LNCaP clone FGC (cell line): ENCODE results near the gene PARVA.

ENCODE experiments used
- DNase-seq: peaks from one replicate; pipeline ENCODE4 v3.0.0-alpha.2; 2011; ENCODE audit warnings: low read depth
- H3K4me3 ChIP-seq: 2 replicates; pipeline ENCODE4 v1.5.1; 2011; ENCODE audit warnings: mild to moderate bottlenecking, low read depth, low read length, control low read depth
- TF ChIP-seq, protein P1 (sequence below): IDR thresholded peaks from 2 replicates; pipeline ENCODE4 v1.5.1; 2012; ENCODE audit warnings: mild to moderate bottlenecking; ENCODE audit not compliant: control insufficient read depth, insufficient read depth; ENCODE audit errors: extremely low read depth

PARVA gene

DNA sequence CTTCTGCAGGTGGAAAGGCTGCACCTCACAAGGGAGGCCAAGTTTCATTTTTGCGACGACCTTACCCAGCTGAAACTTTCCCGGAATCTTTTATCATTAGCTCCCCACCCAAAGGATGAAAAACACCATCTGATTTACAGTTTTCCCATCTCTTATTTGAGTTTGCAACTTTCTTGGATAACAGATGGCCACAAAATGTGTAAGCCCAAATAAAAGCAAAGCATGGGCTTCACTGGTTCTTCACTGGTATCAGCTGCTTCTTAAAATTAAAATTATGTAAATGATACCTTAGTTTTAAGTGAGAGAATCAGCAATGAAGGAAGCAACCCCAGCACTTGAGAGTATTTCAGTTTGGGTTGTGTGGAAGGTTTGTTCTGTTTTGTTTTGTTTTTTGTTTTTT, 55.8 kb downstream of the PARVA start:
- no peak for DNase-seq
- TF ChIP-seq, protein P1, sequence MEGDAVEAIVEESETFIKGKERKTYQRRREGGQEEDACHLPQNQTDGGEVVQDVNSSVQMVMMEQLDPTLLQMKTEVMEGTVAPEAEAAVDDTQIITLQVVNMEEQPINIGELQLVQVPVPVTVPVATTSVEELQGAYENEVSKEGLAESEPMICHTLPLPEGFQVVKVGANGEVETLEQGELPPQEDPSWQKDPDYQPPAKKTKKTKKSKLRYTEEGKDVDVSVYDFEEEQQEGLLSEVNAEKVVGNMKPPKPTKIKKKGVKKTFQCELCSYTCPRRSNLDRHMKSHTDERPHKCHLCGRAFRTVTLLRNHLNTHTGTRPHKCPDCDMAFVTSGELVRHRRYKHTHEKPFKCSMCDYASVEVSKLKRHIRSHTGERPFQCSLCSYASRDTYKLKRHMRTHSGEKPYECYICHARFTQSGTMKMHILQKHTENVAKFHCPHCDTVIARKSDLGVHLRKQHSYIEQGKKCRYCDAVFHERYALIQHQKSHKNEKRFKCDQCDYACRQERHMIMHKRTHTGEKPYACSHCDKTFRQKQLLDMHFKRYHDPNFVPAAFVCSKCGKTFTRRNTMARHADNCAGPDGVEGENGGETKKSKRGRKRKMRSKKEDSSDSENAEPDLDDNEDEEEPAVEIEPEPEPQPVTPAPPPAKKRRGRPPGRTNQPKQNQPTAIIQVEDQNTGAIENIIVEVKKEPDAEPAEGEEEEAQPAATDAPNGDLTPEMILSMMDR: no peak
- H3K4me3 ChIP-seq: no peak overlapping the region

DNA sequence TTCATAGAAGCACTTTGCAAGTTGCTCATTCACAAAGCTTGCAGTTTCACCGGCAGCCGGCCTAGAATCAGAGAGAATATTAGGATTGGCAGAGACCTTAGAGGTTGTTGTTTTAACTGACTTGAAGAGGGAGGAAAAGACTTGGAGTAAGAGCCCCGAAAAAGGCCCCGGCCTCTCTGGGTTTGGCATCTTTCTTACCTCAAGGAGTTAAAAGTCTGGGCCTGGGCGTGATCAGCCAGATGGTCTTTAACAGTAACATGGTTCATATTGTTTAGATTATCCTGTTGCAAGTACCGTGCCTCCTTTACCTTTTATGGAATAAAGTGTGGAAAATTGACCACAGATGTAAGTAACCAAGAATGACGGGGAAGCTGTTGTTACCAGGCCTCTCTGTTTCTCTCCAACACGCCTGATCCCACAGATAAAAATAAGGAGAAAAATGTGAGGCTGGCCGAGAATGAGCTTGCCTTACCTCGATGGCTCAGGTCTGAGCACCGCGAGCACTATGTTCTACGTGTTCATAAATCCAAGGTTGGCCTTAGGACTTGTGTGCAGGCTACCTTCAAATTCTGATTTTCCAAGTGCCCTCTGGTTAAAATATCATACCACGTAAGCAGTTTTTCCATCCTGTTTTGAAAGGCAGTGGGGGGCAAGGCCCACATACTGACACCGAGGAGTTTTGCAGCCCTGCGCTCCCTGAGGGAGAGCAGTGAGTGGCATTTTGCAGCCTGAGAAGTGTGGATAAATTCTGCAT, 56.4 kb downstream of the PARVA start:
- no peak overlapping the region for H3K4me3 ChIP-seq
- DNase-seq: no peak

DNA sequence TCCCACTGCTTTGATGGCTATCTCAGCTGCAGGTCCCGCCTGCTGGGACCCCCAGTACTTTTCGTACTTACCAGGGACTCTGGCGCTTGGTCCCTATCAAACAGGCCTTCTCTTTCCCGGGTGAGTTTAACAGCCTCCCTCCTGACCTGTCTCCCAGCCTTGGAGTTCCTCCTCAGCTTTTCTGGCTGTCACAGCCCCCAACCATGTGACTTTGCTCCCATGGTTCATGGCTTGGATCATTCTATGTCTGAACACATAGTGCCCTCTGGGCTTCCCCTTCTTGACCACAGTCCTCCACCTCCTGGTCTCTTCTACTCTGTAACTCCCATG, 56.9 kb downstream of the PARVA start:
- TF ChIP-seq, protein P1: no peak
- H3K4me3 ChIP-seq: no peak overlapping the region
- no peak for DNase-seq

More for the DNA sequence above, 56.4 kb downstream of the PARVA start:
- TF ChIP-seq, protein P1: no peak

DNA sequence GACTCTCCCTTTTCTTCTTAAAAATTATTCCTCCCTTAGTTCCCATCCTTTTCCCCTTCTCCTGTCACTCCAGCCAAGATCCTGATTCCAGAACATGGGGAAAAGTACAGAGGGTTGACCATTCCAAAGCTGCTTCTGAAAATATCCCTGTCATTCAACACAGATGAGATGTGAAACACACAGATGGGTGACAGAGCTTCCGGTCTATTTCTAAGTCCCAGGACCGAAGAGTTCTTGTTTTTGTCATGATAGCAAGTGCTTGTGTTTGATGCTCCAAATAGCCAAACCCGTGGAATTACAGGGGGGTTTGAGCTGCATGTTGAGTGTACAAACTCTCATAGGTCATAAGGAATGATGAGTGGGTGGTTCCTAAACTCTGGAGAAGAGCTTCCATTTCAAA, 57.9 kb downstream of the PARVA start:
- TF ChIP-seq, protein P1: no peak
- no peak for DNase-seq
- H3K4me3 ChIP-seq: no peak overlapping the region

DNA sequence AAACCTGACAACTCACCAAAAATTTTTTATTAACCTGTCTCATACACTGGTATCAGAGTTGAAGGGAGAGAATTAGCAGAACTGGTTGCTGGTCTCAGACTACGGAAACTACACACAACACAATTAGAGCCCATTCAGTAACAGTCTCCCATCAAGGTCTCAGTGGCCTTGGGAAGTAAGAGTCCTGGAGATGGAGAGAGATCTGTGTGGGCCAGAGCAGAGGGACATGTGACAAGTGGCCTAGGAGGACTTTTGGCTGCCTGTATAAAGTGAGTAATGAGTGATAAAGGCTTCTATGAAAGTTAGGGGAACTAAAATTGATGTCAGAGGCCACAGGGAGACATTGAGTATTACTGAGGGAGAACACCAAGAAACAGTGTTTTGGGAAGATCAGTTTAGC, 58.9 kb downstream of the PARVA start:
- no peak for DNase-seq
- TF ChIP-seq, protein P1: no peak
- no peak overlapping the region for H3K4me3 ChIP-seq

DNA sequence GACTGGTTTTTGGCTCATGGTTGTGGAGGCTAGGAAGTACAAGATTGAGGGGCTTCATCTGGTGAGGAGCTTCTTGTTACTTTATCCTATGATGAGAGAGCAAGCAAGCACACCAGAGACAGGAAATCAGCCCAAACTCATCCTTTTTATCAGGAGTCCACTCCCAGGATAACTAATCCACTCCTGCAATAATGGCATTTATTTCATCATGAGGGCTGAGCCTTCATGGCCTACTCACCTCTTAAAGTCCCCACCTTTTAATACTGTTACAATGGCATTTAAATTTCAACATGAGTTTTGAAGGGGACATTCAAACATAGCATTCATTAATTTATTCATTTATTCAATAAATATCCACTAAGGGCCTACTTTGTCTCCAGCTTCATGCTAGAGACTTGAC, 60.9 kb downstream of the PARVA start:
- H3K4me3 ChIP-seq: no peak overlapping the region
- TF ChIP-seq, protein P1: no peak
- DNase-seq: no peak

DNA sequence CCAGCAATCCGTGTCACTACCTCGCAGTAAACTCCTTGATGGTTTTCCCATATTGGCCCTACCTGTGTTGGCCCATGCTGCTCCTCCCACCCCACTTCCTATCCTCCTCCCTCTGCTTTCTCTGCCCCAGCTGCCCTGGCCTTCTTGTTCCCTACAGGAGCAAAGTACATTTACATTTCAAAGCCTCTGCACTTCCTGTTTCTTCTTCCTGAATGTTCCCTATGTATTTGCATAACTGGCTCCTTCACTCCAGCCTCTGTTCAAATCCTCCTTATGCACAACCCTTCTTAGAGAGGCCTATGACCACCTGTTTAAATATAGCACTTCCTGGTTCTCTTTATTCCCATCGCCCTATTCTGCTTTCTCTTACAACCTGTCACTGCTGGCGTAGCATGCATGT, 62.2 kb downstream of the PARVA start:
- DNase-seq: peak; percentile 26
- TF ChIP-seq, protein P1: no peak
- no peak overlapping the region for H3K4me3 ChIP-seq
